ENCODE data around the gene NR3C2.

DNA sequence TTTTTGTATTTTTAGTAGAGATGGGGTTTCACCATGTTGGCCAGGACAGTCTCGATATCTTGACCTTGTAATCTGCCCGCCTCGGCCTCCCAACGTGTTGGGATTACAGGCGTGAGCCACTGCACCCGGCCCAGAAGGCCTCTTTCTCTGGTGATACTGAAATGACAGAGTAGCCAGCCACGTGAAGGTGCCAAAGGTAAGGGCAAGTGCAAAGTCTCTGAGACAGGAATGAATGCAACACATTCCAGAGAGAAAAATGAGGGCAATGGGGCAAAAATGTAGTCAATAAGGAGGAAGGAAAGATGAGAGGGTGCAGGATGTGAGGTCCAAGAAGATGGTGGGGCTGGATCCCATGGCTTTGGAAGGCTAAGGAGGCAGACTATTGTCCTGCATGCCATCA is 176.0 kb downstream of the NR3C2 start:
- no peak for TF ChIP-seq POLR2A (IDR thresholded peaks at IDR 0.05)
- TF ChIP-seq, protein P1, sequence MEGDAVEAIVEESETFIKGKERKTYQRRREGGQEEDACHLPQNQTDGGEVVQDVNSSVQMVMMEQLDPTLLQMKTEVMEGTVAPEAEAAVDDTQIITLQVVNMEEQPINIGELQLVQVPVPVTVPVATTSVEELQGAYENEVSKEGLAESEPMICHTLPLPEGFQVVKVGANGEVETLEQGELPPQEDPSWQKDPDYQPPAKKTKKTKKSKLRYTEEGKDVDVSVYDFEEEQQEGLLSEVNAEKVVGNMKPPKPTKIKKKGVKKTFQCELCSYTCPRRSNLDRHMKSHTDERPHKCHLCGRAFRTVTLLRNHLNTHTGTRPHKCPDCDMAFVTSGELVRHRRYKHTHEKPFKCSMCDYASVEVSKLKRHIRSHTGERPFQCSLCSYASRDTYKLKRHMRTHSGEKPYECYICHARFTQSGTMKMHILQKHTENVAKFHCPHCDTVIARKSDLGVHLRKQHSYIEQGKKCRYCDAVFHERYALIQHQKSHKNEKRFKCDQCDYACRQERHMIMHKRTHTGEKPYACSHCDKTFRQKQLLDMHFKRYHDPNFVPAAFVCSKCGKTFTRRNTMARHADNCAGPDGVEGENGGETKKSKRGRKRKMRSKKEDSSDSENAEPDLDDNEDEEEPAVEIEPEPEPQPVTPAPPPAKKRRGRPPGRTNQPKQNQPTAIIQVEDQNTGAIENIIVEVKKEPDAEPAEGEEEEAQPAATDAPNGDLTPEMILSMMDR (IDR thresholded peaks at IDR 0.05) = no peak

Data from adrenal gland (tissue), 5 donors.